OCI-LY1 (cell line): Measurements from ENCODE around the gene FGR.

ENCODE experiments used
- H2AFZ ChIP-seq: fragments of 200-600 bp; sonication (generic), shearing (Covaris generic); 2 replicates; pipeline ENCODE4 v1.6.0; 2014; ENCODE audit warnings: antibody characterized with exemption, mild to moderate bottlenecking, low read length
- H3F3A ChIP-seq: fragments of 200-600 bp; sonication (generic), shearing (Covaris generic); 2 replicates; pipeline ENCODE4 v1.6.0; 2014; ENCODE audit warnings: mild to moderate bottlenecking, antibody characterized with exemption, low read length, moderate library complexity; ENCODE audit not compliant: insufficient read depth
- H3K27ac ChIP-seq: fragments of 200-600 bp; sonication (generic); 2 replicates; pipeline ENCODE4 v1.5.1; 2014; ENCODE audit warnings: low read length, mixed run types, mild to moderate bottlenecking, low read depth; ENCODE audit not compliant: poor library complexity, severe bottlenecking
- H3K27me3 ChIP-seq: fragments of 200-600 bp; sonication (generic); 2 replicates; pipeline ENCODE4 v1.6.0; 2014; ENCODE audit warnings: antibody characterized with exemption, mild to moderate bottlenecking, low read length, moderate library complexity; ENCODE audit not compliant: insufficient read depth
- H3K36me3 ChIP-seq: fragments of 200-600 bp; sonication (generic); 2 replicates; pipeline ENCODE4 v1.6.1; 2014; ENCODE audit warnings: mild to moderate bottlenecking, antibody characterized with exemption, low read length, moderate library complexity, mixed read lengths; ENCODE audit not compliant: insufficient read depth
- H3K4me1 ChIP-seq: fragments of 200-600 bp; sonication (generic); 2 replicates; pipeline ENCODE4 v1.5.1; 2014; ENCODE audit warnings: mild to moderate bottlenecking, low read length, moderate library complexity; ENCODE audit not compliant: insufficient read depth, severe bottlenecking
- H3K4me2 ChIP-seq: fragments of 200-600 bp; sonication (generic), shearing (Covaris generic); 2 replicates; pipeline ENCODE4 v1.6.1; 2014; ENCODE audit warnings: low read length
- H3K4me3 ChIP-seq: fragments of 200-600 bp; sonication (generic); 2 replicates; pipeline ENCODE4 v1.5.1; 2014; ENCODE audit warnings: low read length, low read depth, mild to moderate bottlenecking, mixed read lengths; ENCODE audit not compliant: poor library complexity, severe bottlenecking
- H3K79me2 ChIP-seq: fragments of 200-600 bp; shearing (Covaris generic); 2 replicates; pipeline ENCODE4 v1.6.1; 2016; ENCODE audit warnings: mixed run types, low read length, mixed read lengths; ENCODE audit not compliant: insufficient read depth
- H3K9ac ChIP-seq: fragments of 200-600 bp; sonication (generic), shearing (Covaris generic); 2 replicates; pipeline ENCODE4 v1.6.1; 2014; ENCODE audit warnings: mild to moderate bottlenecking, low read length, mixed read lengths
- H3K9me2 ChIP-seq: fragments of 200-600 bp; sonication (generic), shearing (Covaris generic); 2 replicates; pipeline ENCODE4 v1.6.1; 2014; ENCODE audit warnings: low read depth, mild to moderate bottlenecking, low read length, mixed read lengths
- H3K9me3 ChIP-seq: fragments of 200-600 bp; shearing (Covaris generic); 2 replicates; pipeline ENCODE4 v1.6.1; 2014; ENCODE audit warnings: low read length, mixed read lengths
- H4K20me1 ChIP-seq: fragments of 200-600 bp; sonication (generic), shearing (Covaris generic); 2 replicates; pipeline ENCODE4 v1.6.0; 2016; ENCODE audit warnings: mild to moderate bottlenecking, low read length; ENCODE audit not compliant: insufficient read depth
- CTCF ChIP-seq: fragments of 200-600 bp; sonication (generic), shearing (Covaris generic); IDR thresholded peaks from 2 replicates; pipeline ENCODE4 v1.5.1; 2017; ENCODE audit warnings: mild to moderate bottlenecking, antibody characterized with exemption, low read length, moderate library complexity, mixed read lengths
- EZH2 ChIP-seq: fragments of 200-600 bp; sonication (generic), shearing (Covaris generic); IDR thresholded peaks from 2 replicates; pipeline ENCODE4 v1.8.0; 2017; ENCODE audit warnings: borderline replicate concordance, mixed run types, mild to moderate bottlenecking, antibody characterized with exemption, low read length, moderate library complexity, mixed read lengths

The FGR gene

GRCh38 chr1:27655151-27655937 lies 20.4 kb upstream of the FGR start:
- Histone ChIP-seq H3K27me3 (no peaks in the 10 kb centered on the region), H4K20me1 (no peaks in the 10 kb centered on the region), H3K9me2 (no peaks in the 10 kb centered on the region), H3K9ac (no peak overlapping the region), H3K4me3 (no peak overlapping the region), H3F3A (no peaks in the 10 kb centered on the region), H3K36me3 (no peaks in the 10 kb centered on the region), H3K27ac (no peak overlapping the region), H2AFZ (no peak overlapping the region), H3K79me2 (no peaks in the 10 kb centered on the region), H3K4me2 (no peak overlapping the region), H3K9me3 (no peaks in the 10 kb centered on the region), H3K4me1 (peaks cover 18% of the 10 kb centered on the region)
- no peak for TF ChIP-seq EZH2
- no peak for TF ChIP-seq CTCF

GRCh38 chr1:27652111-27652864 lies 17.3 kb upstream of the FGR start:
- no peaks in the 10 kb centered on the region for H3K9me3 ChIP-seq
- H3K4me2 ChIP-seq = no peak overlapping the region
- no peaks in the 10 kb centered on the region for H3K79me2 ChIP-seq
- no peak overlapping the region for H3K9ac ChIP-seq
- no peaks in the 10 kb centered on the region for H3F3A ChIP-seq
- H3K36me3 ChIP-seq = no peaks in the 10 kb centered on the region
- H3K27me3 ChIP-seq = no peaks in the 10 kb centered on the region
- no peaks in the 10 kb centered on the region for H3K9me2 ChIP-seq
- H3K4me3 ChIP-seq = no peak overlapping the region
- no peak for TF ChIP-seq CTCF
- no peak for TF ChIP-seq EZH2
- H3K4me1 ChIP-seq = no peaks in the 10 kb centered on the region
- H4K20me1 ChIP-seq = no peaks in the 10 kb centered on the region
- H2AFZ ChIP-seq = no peak overlapping the region
- H3K27ac ChIP-seq = no peak overlapping the region

GRCh38 chr1:27650539-27651175 lies 15.7 kb upstream of the FGR start:
- H3K79me2 ChIP-seq = no peaks in the 10 kb centered on the region
- no peak overlapping the region for H3K27ac ChIP-seq

More at GRCh38 chr1:27650539-27651175, 15.7 kb upstream of the FGR start:
- Histone ChIP-seq H3K27me3 (no peaks in the 10 kb centered on the region), H3K9ac (no peak overlapping the region), H3K4me2 (no peak overlapping the region), H4K20me1 (no peaks in the 10 kb centered on the region), H3K4me1 (no peaks in the 10 kb centered on the region), H3K9me3 (no peaks in the 10 kb centered on the region), H3K36me3 (no peaks in the 10 kb centered on the region), H3K4me3 (no peak overlapping the region), H2AFZ (no peak overlapping the region), H3K9me2 (no peaks in the 10 kb centered on the region), H3F3A (no peaks in the 10 kb centered on the region)
- no peak for TF ChIP-seq CTCF
- TF ChIP-seq EZH2 = no peak
